Stimulated activated CD8-positive, alpha-beta memory T cell treated with anti-CD3 and anti-CD28 coated beads, Interleukin-4, amount 100 ng/mL, for 4 hours (primary cell): ENCODE data around the gene STK32A.

Source experiments
- DNase-seq, 2 donors: peaks; one replicate each; pipeline ENCODE4 v3.0.0-alpha.2; 2020; ENCODE audit warnings: low read depth in 2 of 2, low spot score in 1 of 2

Gene STK32A

DNA sequence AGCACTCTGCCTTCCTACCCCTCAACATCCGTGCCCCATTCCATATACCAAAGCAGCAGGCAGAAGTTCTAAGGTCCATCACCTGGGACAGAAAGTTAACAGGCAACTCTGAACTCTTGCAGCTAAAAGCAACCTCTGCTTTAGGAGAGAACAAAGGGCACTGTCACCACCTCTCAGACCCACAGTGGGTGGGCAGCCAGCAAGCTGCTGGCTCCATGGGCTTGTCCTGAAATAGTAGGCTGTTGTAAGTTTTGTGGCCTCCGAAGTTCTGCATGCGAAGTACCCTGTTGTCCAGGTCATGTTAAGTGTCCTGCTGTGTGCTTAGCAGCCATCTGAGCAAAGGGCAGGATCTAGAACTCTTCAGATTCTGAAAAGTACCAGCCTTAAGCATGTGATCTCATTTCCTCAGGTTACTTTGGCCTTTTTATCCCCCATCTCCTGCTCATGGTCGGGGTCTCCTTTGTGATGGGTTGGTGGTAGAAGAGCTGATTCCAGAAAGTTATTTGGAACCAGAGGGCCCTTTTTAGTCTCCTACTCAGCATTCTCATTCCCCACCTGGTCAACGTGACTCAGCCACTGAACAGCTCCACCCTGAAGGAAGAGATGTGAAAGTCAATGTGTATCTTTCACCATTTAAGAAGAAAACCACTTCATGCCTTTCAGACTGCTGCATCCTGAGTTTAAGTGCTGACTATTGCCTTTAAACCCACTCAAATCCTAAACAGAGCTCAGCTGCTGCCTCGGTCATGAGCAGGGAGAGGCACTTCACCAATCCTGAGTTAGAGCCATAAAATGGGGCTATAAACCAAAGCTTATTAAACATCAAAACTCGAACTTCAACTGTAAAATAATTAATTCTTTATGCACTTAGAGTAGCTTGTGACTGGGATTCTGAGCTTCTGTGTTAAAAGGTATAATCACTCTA is 153.6 kb downstream of the STK32A start:
- DNase-seq = no peak

DNA sequence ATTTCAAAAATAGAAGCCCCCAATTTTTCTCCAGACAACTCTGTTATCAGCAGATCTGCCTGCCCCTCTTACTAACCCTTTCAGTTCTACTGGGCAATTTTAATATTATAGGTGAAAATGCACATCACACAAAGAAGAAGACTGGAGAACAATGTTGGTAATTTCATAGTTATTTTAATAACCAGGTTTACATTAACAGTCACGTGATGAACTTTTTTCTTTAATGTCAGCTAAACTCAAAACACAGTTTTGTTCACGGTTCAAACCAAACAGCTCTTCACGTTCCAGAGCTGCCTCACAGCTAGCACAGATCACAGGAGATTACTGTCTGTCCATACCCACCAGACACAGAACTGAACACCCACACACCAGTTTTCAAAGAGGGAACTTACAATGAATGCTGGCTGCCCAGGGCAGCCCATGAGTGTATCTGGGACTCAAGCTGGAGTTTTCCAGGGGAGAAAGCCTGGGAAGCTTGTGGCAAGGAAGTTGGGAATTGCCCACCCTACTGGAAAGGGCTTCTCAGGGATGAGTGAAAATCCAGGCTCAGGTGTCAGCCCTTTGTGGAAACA is 155.9 kb downstream of the STK32A start:
- no peak for DNase-seq

- no peak for DNase-seq
These were observed 157.0 kb downstream of the STK32A start for GRCh38 chr5:147391781-147392180.

DNA sequence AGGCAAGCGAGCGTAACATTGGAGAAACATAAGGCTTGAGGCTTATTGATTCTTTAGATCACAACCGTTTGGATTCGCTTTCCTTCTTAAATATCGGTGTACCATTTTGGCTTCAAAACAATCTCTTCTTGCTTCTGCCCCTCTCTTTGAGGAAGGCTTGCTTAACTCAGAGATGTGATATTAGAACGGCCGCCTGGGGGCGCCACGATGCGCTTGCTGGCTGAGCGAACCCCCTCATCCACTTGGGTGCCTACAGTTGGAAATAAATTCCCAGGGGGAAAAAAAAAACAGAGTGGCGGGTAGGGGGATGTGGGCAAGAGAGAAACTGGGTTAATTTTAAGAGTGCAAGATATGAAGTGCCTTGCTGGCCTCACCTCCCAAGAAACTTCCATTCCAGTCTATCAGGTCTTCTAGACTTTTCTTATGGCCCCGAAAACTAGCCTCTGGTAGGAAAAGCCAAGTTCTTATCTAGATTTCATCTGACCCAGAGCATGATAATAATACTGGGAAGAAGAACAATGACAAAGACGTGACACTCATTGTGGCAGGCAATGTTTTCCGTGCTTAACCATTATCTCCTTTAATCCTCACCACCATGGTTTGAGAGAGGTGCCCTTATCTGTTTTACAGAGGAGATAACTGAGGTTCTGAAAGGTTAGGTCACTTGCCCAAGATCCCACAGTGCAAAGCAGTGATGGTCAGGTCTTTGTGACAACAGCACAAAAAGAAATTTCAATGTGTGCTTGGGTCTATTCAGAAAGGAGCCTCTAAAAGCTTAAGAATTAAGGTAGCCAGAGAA is 159.2 kb downstream of the STK32A start:
- no peak for DNase-seq

DNA sequence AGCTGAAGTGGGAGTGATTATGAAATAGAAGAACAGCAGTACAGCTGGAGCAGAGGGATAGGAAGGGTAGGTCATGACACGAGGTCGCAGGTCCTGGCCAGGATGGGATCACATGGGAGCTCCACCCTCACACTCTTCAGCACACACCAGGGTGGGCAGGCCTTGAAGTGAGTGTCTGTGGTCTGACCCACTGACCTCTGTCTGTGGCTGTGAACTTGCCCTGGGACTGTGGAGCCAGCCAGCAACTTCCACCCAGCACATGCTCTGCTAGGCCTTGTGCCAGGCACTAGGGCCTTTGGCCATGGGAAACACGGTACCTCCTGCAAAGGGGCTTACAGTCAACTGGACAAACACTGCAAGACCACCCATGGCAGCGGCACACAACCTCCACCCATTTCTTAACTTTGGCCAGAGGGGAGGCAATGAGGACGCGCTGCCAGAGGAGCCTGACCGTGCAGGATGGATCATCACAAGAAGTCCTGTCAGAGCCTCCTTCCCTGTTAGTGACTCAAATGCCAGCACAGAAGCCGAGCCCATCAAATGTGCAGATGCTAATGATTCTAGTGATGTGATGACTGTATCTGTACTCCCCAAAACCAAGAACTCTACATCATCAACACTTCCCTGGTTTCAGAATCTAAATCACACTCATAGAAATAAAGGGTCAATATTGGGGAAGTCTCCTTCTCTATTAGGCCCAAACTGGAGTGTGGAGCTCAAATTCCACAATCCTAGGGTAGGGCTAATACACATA is 161.4 kb downstream of the STK32A start:
- DNase-seq = no peak

- no peak for DNase-seq
These were observed 162.8 kb downstream of the STK32A start for GRCh38 chr5:147397616-147398015.

DNA sequence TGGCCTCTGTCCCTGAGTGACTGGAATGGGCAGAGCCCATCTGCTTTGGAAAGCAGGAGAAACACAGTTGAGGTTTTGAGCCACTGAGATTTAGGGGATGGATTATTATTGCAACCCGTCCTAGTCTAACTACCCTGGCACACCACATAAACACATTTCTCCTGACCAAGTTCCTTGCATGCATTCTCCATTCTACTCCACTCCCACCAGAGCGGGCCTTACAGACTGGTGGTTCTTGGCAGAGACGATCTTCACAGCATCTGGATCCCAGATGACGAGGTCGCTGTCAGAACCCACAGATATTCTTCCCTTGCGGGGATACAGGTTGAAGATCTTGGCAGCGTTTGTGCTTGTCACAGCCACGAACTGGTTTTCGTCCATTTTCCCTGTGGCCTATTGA is 164.0 kb downstream of the STK32A start:
- DNase-seq = no peak

DNA sequence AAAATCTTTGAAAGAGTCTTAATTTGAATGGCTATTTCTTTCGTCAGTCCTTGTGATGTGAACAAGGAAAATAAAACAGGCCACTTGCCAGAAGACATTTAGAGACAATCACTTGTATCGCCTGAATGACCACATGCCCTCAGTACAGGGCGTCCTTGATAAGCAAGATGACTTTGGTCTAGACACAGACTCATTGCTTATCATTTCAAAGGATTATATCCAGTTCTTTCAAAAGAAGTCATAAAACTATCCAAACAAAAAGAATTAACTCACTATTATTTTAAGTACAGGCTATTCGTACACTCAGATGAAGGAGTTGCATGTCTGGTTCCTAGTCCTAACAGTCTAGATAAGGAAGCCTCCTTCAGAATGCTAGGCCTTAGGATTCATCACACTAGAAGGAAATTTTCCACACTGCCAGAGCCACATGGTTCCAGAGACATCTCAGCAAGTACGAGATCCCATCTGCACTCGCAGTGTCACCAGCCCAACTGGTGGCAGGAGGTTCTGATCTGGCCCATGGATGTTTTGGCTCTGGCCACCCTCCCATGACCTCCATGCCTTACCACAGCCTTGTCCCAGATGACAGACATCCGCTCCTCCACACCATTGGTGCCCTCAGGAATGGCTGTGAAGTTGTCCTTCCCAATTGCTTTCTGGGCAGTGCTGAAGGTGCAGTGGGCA is 165.4 kb downstream of the STK32A start:
- no peak for DNase-seq

DNA sequence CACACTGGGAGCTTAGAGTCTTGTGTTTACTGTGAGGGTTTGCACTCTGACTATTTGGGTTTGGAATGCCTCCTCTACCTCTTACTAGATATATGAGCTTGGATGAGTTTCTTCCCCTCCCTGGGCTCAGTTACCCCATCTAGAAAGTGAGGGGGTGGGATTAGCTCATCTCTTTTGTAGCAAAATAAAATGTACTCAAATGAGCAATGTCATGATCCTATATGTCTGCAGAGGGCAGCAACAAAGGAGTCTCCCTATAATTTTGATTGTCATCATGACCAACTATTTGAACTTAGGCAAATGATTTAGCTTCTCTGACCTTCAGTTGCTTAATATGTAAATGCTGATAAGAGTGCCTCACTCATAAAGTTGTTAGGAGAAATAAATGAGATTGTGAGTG is 166.1 kb downstream of the STK32A start:
- DNase-seq = no peak

GRCh38 chr5:147403651-147404640 is 169.1 kb downstream of the STK32A start:
- DNase-seq = no peak

GRCh38 chr5:147404706-147405105 is 169.9 kb downstream of the STK32A start:
- DNase-seq = no peak

- no peak for DNase-seq
These were observed 171.8 kb downstream of the STK32A start for GRCh38 chr5:147406636-147407035.

- no peak for DNase-seq
These were observed 172.4 kb downstream of the STK32A start for GRCh38 chr5:147407094-147407681.

DNA sequence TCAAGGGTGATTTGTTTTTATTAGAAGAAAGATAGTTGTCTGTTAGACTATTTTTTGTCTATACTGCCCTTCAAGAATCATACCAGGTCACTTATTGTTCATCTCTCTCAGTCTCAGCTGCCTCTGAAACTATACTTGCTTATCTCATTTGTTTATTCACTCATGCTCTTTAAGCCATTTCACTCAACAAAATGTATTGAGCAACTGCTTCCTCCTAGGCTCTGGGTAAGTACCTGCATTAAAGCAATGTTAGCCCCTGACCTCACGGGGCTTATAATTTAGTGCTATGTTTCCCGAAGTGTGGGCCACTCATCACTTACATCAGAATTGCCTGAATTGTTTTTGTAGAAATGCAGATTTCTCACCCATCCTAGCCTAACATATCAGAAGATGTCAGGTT is 174.2 kb downstream of the STK32A start:
- no peak for DNase-seq

DNA sequence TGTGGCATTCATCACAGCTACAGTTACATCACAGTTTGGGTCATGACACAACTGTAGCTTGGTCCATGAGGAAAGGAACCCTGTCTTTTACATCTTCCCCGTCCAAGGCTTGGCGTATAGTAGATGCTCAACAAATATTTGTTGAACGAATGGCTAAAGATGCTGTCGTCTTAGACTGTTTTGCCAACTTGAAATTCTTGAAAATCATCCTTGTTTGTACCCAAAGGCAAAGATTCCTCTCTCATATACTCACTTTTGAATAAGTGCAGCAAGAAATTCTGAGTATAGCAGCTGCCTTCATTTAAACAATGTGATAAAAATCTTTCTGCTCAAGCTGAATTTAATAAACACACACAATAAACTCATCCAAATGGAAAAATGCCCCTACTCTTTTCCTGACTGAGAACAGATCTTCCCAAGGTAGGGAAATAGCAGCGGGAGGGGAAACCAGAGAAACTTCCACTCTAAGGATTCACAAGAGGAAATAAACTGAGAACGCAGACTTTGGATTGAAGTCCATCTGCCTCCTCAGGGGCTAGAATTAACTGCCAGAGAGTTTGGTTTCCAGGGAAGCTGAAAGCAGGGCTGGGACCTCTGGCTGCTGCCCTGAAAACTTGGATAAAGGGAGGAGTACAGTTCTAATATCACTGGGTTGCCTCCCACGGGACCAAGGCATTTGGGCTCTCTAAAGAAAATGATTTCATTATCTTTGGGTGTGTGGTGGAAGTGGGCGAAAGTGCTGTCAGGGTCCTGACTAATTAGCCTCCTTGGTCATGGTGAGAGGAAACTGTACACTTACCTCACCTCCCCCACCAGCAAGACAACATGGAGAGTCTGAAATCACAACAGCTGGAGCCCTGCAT is 175.9 kb downstream of the STK32A start:
- no peak for DNase-seq

DNA sequence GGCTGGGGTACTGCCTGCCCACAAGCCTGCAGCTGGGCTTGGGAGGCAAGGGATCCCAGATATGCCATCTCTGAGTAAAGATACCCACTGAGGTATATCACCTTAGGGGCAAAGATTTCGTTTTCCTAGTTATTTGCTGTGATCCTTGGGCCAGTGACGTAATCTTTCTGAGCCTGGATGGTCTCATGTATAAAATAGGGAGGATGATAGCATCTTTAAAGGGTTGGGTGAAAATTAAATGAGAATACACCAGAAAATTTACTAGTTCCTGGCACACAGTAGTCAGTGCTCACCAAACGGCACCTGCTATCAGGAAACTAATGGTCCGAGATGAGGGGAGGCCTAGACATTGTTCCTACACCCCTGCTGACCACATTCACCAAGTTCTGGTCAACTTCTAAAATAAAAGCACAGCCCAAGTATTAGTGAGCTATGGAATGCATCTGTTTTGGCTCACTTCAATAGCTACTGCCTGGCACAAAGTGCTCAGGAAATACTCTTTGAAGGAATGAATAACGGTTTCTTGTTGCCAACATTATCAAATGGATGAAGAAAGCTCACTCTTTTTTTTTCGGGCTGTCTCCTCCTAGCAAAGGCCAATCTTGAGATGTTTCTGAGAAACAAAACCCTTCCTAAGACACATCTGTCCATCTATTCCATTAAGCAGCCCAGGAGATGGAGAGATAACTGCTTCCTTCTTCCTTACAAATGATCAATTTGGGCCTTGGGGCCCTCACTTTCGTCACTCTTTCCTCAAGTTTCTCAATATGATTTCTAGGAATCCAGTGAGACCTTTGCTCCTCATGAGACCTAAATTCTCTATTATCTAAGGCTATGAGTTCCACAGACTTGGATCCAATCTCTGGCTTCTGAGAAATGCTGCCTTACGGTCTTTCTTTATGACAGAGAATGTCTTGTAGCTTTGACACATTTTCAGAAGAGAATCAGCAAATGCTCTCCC is 176.8 kb downstream of the STK32A start:
- DNase-seq = no peak

GRCh38 chr5:147412561-147412960 is 177.7 kb downstream of the STK32A start:
- DNase-seq = no peak
